ENCODE data around the gene TMEM187.

GRCh38 chrX:153928846-153929245 lies 43.7 kb upstream of the TMEM187 start:
- TF ChIP-seq EP300 (IDR thresholded peaks at IDR 0.05; ENCODE audit: borderline replicate concordance) (no peak), MAX (IDR thresholded peaks at IDR 0.05) (no peak), FOXM1 (IDR thresholded peaks at IDR 0.05; ENCODE audit: borderline replicate concordance, low read depth) (no peak), CREB1 (IDR thresholded peaks at IDR 0.05; ENCODE audit: low read depth) (no peak)
